Measurements from ENCODE around the gene CIZ1.
"Not testable (repeated sequence)": the region's sequence is repeated elsewhere in the genome, so short reads cannot be mapped to it uniquely, and the experiment has no call there.

CIZ1 gene

DNA sequence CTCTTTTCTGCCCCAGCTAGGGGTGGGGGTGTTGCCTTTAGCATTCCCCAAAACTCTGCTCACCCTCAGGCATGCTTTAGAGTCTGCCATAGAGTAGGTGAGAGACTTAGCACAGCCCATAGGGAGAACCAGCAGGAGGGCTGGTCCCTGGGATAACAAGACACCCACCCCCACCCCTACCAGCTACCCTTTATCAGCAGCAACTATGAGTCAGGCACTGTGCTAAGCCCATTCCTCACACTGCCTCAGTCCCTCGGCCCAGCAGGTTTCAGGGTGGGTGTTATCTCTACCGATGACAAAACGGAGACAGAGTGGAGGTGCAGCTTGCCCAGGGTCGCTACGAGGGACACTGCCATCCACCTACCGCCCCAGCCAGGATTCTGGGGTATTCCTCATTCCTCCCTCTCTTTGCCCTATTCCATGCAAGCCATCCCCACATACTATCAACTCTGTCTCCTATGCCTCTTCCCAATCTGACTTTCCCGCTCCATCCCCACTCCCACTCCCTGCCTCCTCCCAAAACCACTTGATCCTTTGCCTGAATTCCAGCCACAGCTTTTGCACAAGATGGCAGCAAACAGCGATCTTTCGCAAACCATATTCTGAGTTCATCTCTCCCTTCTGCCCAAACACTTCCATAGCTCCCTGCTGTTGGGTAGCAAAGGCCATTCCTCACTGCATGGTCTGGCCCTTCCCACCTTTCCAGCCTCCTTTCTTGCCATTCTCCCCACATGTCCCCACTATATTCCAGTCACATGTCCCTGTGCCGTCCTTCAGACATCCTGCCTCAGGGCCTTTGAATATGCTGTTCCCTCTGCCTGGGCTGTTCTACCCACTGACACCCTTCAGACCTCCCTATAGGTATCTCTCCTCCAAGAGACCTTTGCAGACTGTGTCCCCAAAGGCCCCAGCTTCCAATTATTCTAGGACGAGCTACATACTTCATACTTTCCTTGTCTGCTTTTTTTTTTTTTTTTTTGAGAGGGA, 5.1 kb downstream of the CIZ1 start:
- peaks cover 4% of the 10 kb centered on the region; the same call in 1 of the 2 replicates for H3K36me3 ChIP-seq (ENCODE audit: insufficient read depth, low read length)
- no peak overlapping the region for H3K9ac ChIP-seq (ENCODE audit: low read depth, low read length)
- H3K9me3 ChIP-seq (ENCODE audit: control insufficient read depth, insufficient read depth, low read length): no peaks in the 10 kb centered on the region
- no peaks in the 10 kb centered on the region for H3K4me1 ChIP-seq (ENCODE audit: insufficient read depth, low read length)

GRCh38 chr9:128182893-128183588, 8.3 kb downstream of the CIZ1 start:
- Histone ChIP-seq H3K9ac (ENCODE audit: low read depth, low read length) (no peak overlapping the region), H3K9me3 (ENCODE audit: control insufficient read depth, insufficient read depth, low read length) (no peaks in the 10 kb centered on the region), H3K36me3 (ENCODE audit: insufficient read depth, low read length) (peaks cover 18% of the 10 kb centered on the region), H3K4me1 (ENCODE audit: insufficient read depth, low read length) (no peaks in the 10 kb centered on the region)

- H3K9ac ChIP-seq (ENCODE audit: low read depth, low read length); H3K9me3 ChIP-seq (ENCODE audit: control insufficient read depth, insufficient read depth, low read length); H3K4me1 ChIP-seq (ENCODE audit: insufficient read depth, low read length): not testable (repeated sequence)
- H3K36me3 ChIP-seq (ENCODE audit: insufficient read depth, low read length): peaks cover 21% of the 10 kb centered on the region
These were observed 9.9 kb downstream of the CIZ1 start for GRCh38 chr9:128181480-128181879.

DNA sequence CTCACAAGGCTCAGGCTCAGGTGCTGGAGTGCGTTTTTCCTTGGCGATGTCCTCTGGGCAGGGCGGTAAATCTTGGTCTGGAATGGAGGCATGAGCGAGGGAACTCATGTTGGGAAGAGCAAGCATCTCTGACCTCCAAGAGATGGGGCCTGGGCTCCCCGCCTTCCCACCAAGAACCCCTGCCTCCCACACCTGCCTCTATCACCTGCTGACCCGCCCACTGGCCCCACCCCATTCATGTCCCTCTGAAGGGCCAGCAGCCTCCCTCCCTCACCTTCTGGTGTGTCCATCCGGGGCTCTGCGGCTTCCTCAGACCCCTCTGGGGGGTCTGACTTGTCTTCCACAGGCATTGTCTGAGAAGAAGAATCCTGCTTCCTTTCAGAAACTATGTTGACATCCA, 10.9 kb downstream of the CIZ1 start:
- no peak overlapping the region for H3K9ac ChIP-seq (ENCODE audit: low read depth, low read length)
- H3K36me3 ChIP-seq (ENCODE audit: insufficient read depth, low read length): peaks cover 21% of the 10 kb centered on the region
- H3K9me3 ChIP-seq (ENCODE audit: control insufficient read depth, insufficient read depth, low read length): no peaks in the 10 kb centered on the region
- no peaks in the 10 kb centered on the region for H3K4me1 ChIP-seq (ENCODE audit: insufficient read depth, low read length)

GRCh38 chr9:128180001-128180400, 11.4 kb downstream of the CIZ1 start:
- peaks cover 21% of the 10 kb centered on the region for H3K36me3 ChIP-seq (ENCODE audit: insufficient read depth, low read length)
- H3K9ac ChIP-seq (ENCODE audit: low read depth, low read length): no peak overlapping the region
- no peaks in the 10 kb centered on the region for H3K9me3 ChIP-seq (ENCODE audit: control insufficient read depth, insufficient read depth, low read length)

DNA sequence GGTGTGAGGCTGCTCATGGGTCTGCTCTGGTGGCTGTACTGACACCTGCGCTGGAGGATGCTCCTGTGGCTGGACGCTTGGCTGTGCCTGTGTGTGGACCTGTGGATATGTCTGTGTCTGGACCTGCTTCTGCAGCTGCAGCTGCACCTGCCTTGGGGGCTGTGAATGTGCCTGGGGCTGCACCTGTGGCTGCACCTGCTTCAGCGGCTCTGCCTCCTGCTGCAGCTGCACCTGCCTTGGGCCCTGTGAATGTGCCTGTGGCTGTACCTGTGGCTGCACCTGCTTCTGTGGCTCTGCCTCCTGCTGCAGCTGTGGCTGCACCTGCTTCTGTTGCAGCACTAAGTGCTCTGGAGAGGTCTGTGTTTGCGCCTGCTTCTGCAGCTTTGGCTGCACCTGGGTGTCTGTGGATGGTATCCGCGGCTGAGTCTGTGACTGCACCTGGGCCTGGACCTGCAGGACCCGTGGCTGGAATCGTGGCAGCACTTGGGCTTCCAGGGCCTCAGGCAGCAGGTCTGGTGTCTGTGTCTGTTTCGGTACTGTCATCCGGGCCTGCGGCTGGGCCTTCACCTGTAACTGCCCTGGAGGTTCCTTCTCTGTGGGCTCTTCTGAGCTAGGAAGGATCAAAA, 12.5 kb downstream of the CIZ1 start:
- no peaks in the 10 kb centered on the region for H3K4me1 ChIP-seq (ENCODE audit: insufficient read depth, low read length)
- peaks cover 21% of the 10 kb centered on the region for H3K36me3 ChIP-seq (ENCODE audit: insufficient read depth, low read length)
- no peak overlapping the region for H3K9ac ChIP-seq (ENCODE audit: low read depth, low read length)
- no peaks in the 10 kb centered on the region for H3K9me3 ChIP-seq (ENCODE audit: control insufficient read depth, insufficient read depth, low read length)

More at GRCh38 chr9:128180001-128180400, 11.4 kb downstream of the CIZ1 start:
- H3K4me1 ChIP-seq (ENCODE audit: insufficient read depth, low read length): no peaks in the 10 kb centered on the region

DNA sequence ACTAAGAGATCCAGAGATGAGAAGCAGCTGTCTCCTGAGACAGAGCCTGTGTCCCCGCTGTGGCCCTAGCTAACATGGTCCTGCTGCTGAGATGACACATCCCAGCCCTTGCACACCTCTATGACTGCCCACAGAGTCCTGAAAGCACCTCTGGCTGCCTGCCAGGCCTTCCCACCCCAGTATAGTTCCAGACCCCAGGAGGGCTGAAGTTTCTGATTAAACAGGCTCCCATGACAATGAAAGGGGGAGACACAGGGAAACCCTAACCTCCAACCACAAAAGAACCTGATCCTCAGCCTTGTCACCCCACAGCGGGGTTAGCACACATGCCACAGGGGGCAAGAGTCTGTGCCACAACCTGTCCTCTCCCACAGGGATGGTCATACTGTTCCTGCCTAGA, 15.6 kb downstream of the CIZ1 start:
- Histone ChIP-seq H3K36me3 (ENCODE audit: insufficient read depth, low read length) (peaks cover 21% of the 10 kb centered on the region), H3K9ac (ENCODE audit: low read depth, low read length) (no peak overlapping the region), H3K9me3 (ENCODE audit: control insufficient read depth, insufficient read depth, low read length) (no peaks in the 10 kb centered on the region), H3K4me1 (ENCODE audit: insufficient read depth, low read length) (no peaks in the 10 kb centered on the region)

- Histone ChIP-seq H3K9me3 (ENCODE audit: control insufficient read depth, insufficient read depth, low read length) (no peaks in the 10 kb centered on the region), H3K36me3 (ENCODE audit: insufficient read depth, low read length) (peaks cover 16% of the 10 kb centered on the region), H3K9ac (ENCODE audit: low read depth, low read length) (no peak overlapping the region), H3K4me1 (ENCODE audit: insufficient read depth, low read length) (no peaks in the 10 kb centered on the region)
These were observed 16.2 kb downstream of the CIZ1 start for GRCh38 chr9:128175102-128175563.

GRCh38 chr9:128174062-128174461, 17.3 kb downstream of the CIZ1 start:
- Histone ChIP-seq H3K36me3 (ENCODE audit: insufficient read depth, low read length) (peaks cover 12% of the 10 kb centered on the region), H3K4me1 (ENCODE audit: insufficient read depth, low read length) (no peaks in the 10 kb centered on the region), H3K9me3 (ENCODE audit: control insufficient read depth, insufficient read depth, low read length) (no peaks in the 10 kb centered on the region), H3K9ac (ENCODE audit: low read depth, low read length) (no peak overlapping the region)

DNA sequence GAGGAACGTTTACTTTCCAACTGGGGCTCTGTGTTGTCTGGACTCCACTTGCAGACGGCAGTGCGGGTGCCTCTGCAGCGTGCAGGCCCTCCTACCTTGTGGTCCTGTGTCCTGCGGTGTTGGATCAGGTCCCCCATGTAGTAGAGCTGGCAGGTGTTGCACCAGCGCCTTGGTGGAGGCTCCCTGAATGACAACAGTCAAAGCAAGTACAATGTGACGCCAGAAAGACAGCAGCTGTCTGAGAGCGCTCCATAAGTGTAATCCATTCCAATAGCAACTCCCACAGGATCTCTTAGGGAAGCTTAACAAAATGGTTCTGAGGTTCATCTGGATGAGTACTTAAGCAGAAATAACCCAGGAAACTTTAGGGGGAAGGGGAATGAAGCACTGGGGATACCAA, 21.4 kb downstream of the CIZ1 start:
- no peak overlapping the region for H3K9ac ChIP-seq (ENCODE audit: low read depth, low read length)
- H3K4me1 ChIP-seq (ENCODE audit: insufficient read depth, low read length): no peaks in the 10 kb centered on the region
- H3K36me3 ChIP-seq (ENCODE audit: insufficient read depth, low read length): no peaks in the 10 kb centered on the region
- H3K9me3 ChIP-seq (ENCODE audit: control insufficient read depth, insufficient read depth, low read length): no peaks in the 10 kb centered on the region

- Histone ChIP-seq H3K36me3 (ENCODE audit: insufficient read depth, low read length) (no peaks in the 10 kb centered on the region), H3K9me3 (ENCODE audit: control insufficient read depth, insufficient read depth, low read length) (no peaks in the 10 kb centered on the region), H3K9ac (ENCODE audit: low read depth, low read length) (no peak overlapping the region), H3K4me1 (ENCODE audit: insufficient read depth, low read length) (no peaks in the 10 kb centered on the region)
These were observed 21.9 kb downstream of the CIZ1 start for GRCh38 chr9:128169492-128169891.

- Histone ChIP-seq H3K9me3 (ENCODE audit: control insufficient read depth, insufficient read depth, low read length) (no peaks in the 10 kb centered on the region), H3K4me1 (ENCODE audit: insufficient read depth, low read length) (no peaks in the 10 kb centered on the region), H3K36me3 (ENCODE audit: insufficient read depth, low read length) (no peaks in the 10 kb centered on the region), H3K9ac (ENCODE audit: low read depth, low read length) (no peak overlapping the region)
These were observed 22.6 kb downstream of the CIZ1 start for GRCh38 chr9:128168731-128169308.

- Histone ChIP-seq H3K36me3 (ENCODE audit: insufficient read depth, low read length) (no peaks in the 10 kb centered on the region), H3K9ac (ENCODE audit: low read depth, low read length) (no peak overlapping the region), H3K4me1 (ENCODE audit: insufficient read depth, low read length) (no peaks in the 10 kb centered on the region), H3K9me3 (ENCODE audit: control insufficient read depth, insufficient read depth, low read length) (no peaks in the 10 kb centered on the region)
These were observed 24.2 kb downstream of the CIZ1 start for GRCh38 chr9:128167209-128167608.

GRCh38 chr9:128166169-128166568, 25.2 kb downstream of the CIZ1 start:
- no peak overlapping the region for H3K9ac ChIP-seq (ENCODE audit: low read depth, low read length)
- H3K9me3 ChIP-seq (ENCODE audit: control insufficient read depth, insufficient read depth, low read length): no peaks in the 10 kb centered on the region
- H3K4me1 ChIP-seq (ENCODE audit: insufficient read depth, low read length): 0 out of 2 replicates have a peak, but pooled peaks cover under 1% of the 10 kb centered on the region
- H3K36me3 ChIP-seq (ENCODE audit: insufficient read depth, low read length): no peaks in the 10 kb centered on the region
